Prostate gland (tissue), 2 donors: ENCODE data around the gene B4GALT1.

Experiments
- POLR2A ChIP-seq: fragments of 450-650 bp; IDR thresholded peaks from one replicate; pipeline ENCODE4 v1.6.1; 2016; ENCODE audit warnings: antibody characterized with exemption, mild to moderate bottlenecking
- POLR2AphosphoS5 ChIP-seq: sonication (generic); formaldehyde crosslinking; IDR thresholded peaks from one replicate; pipeline ENCODE4 v1.6.1; 2017; ENCODE audit warnings: antibody characterized with exemption
- TF ChIP-seq, protein P1 (sequence below), 4 experiments: fragments of 200-600 bp in 2 of 4; fragments of 450-650 bp in 2 of 4; sonication (generic) in 2 of 4; IDR thresholded peaks; 1 replicate in 3 of 4; 2 replicates in 1 of 4; pipeline ENCODE4 v1.5.1; 2016 to 2019; ENCODE audit warnings: antibody characterized with exemption in 4 of 4, mild to moderate bottlenecking in 2 of 4, moderate library complexity in 2 of 4

DNA sequence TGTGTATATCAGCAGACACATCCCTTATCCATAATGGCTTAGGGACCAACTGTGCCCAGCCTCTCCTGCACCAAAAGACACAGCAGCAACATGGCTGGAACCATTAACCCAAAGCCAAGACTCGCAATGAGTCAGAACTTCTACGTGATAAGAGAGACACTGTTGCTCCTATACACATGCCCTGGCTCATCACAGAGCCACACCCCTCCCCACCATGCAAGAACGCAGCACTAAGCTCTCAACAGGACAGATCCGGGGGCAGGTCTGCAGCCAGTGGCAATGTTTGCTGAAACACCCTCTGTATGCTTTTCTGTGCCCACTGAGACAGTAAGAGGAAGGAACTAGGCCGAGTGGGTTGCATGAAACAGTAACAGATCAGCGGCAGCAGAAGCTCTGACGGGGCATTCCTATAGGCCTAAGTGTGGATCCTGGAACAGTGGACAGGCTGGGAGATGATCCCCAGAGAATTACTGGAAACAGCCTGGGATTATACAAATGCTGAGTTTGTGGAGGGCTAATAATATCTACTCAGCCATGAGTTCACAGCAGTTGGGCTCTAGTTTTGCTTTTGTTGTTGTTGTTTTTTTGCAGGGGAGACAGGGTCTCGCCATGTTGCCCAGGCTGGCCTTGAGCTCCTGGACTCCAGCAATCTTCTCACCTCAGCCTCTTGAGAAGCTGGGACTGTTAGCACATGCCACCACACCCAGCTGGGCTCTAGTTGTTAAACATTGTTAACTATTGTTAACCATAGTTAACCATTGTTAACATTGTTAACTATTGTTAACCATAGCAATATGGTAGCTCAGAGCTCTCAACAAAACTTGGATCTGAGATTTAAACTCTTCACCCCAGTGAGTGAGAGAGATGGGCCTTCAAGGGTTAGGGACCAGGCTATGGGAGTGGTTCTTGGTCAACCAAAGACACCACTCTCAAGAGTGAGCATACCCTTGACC is 41.0 kb downstream of the B4GALT1 start:
- TF ChIP-seq, protein P1, sequence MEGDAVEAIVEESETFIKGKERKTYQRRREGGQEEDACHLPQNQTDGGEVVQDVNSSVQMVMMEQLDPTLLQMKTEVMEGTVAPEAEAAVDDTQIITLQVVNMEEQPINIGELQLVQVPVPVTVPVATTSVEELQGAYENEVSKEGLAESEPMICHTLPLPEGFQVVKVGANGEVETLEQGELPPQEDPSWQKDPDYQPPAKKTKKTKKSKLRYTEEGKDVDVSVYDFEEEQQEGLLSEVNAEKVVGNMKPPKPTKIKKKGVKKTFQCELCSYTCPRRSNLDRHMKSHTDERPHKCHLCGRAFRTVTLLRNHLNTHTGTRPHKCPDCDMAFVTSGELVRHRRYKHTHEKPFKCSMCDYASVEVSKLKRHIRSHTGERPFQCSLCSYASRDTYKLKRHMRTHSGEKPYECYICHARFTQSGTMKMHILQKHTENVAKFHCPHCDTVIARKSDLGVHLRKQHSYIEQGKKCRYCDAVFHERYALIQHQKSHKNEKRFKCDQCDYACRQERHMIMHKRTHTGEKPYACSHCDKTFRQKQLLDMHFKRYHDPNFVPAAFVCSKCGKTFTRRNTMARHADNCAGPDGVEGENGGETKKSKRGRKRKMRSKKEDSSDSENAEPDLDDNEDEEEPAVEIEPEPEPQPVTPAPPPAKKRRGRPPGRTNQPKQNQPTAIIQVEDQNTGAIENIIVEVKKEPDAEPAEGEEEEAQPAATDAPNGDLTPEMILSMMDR (IDR thresholded peaks at IDR 0.05): no peak
- TF ChIP-seq POLR2AphosphoS5 (no peak), POLR2A (no peak)
